Measurements from ENCODE around the gene TUBE1. TPM values are rescaled to one million over a fixed set of nuclear protein-coding genes. Genes with fewer than 3 reads are reported as not detected.
A peak's percentile ranks its signal among the peaks of the same experiment; 100 is the strongest.
"Not testable (repeated sequence)": the region's sequence is repeated elsewhere in the genome, so short reads cannot be mapped to it uniquely, and the experiment has no call there.

TUBE1 gene
- total RNA-seq, 8 experiments from 2014 or later, result 24.3 to 63.1 (median 40.6) TPM

DNA sequence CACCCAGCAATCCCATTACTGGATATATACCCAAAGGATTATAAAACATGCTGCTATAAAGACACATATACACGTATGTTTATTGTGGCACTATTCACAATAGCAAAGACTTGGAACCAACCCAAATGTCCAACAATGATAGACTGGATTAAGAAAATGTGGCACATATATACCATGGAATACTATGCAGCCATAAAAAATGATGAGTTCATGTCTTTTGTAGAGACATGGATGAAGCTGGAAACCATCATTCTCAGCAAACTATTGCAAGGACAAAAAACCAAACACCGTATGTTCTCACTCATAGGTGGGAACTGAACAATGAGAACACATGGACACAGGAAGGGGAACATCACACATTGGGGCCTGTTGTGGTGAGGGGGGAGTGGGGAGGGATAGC lies 18.7 kb upstream of the TUBE1 start:
- H3K27ac ChIP-seq; ATAC-seq (replicated peaks in 6 of 8); in situ Hi-C loops (cut with MboI; ENCODE audit: low pct_unique_long_range_greater_than_20kb in 2 of 9, low sequenced_read_pairs in 9 of 9, unreplicated experiment in 9 of 9); H3K4me3 ChIP-seq; H3K4me1 ChIP-seq (replicated peaks in 1 of 2): not testable (repeated sequence)
- WGBS, 10 experiments, result no CpG with 5 or more reads among the region's 2 CpGs

DNA sequence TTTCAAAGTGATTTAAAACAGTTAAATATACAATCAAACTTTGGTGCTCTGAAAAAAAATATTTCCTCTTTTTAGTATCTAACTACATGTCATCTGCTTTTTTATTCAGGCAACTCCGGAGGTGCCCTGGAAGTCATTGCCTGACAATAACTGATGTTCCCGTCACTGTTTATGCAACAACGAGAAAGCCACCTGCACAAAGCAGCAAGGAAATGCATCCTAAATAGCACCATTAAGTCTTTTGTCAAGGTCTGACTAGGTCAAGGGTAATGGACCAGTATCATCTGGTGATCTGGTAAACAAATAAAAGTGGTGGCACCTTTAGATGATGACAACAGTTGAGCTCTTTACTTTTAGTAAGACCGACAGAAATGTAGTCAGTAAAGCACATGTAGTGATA lies 13.3 kb upstream of the TUBE1 start:
- 53 to 100% (median 66%) methylated on average over 1 to 4 of the region's 4 CpGs; no CpG with 5 or more reads in 2 of the 10 experiments for WGBS, 10 experiments
- in situ Hi-C loops (cut with MboI; ENCODE audit: low pct_unique_long_range_greater_than_20kb in 2 of 9, low sequenced_read_pairs in 9 of 9, unreplicated experiment in 9 of 9), result no loop called here
- no peak overlapping the region for H3K4me3 ChIP-seq
- no peaks in the 10 kb centered on the region for H3K4me1 ChIP-seq (replicated peaks in 1 of 2)
- H3K27ac ChIP-seq, result no peak overlapping the region
- ATAC-seq (replicated peaks in 6 of 8), result no peak

DNA sequence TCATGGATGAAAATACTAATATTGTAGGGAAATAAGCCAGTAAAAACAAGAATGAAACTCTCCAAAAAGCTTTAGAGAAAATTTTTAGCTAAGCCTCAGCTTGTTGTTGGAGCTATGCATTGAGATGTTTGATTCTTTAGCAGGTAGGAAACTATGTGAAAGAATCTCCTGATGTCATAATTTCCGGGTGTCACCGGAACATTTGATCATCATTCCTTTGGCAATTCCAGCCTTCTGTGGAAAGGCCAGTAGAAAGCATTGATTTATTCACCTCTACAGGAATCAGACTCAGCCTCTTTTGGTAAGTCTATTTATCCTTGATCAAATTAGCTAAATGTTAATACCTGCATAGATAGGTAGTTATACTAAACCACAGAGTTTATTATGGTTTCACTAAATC lies 9.6 kb upstream of the TUBE1 start:
- Histone ChIP-seq H3K4me3 (no peak overlapping the region), H3K27ac (no peak overlapping the region), H3K4me1 (replicated peaks in 1 of 2) (no peaks in the 10 kb centered on the region)
- 64 to 100% (median 86%) methylated on average over 1 to 2 of the region's 2 CpGs; no CpG with 5 or more reads in 3 of the 10 experiments for WGBS, 10 experiments
- ATAC-seq (replicated peaks in 6 of 8), result no peak
- in situ Hi-C loops (cut with MboI; ENCODE audit: low pct_unique_long_range_greater_than_20kb in 2 of 9, low sequenced_read_pairs in 9 of 9, unreplicated experiment in 9 of 9), result no loop called here

DNA sequence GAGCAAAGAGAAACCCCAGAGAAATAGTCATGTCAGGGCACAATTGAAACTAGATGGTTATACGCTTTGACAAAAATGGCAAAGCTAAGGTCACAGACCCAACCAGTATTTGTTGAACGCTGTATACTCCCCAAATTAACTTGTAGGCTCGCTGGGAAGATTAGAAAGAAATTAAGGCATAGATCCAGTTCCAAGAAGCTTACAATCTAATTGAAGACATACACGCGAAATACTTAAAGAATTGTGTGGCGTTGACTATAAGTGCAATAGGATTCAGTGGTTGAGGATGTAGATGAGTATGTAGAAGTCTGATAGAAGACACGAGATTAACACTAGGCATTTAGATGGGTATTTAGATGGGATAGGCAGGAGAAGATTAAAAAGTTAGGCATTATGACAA lies 634 bp upstream of the TUBE1 start:
- 0 to 38% (median 12%) methylated on average over 2 to 7 of the region's 7 CpGs for WGBS, 10 experiments
- Histone ChIP-seq H3K27ac (peak overlapping the region; percentile 73 to 90), H3K4me3 (peak overlapping the region; percentile 55 to 96 (median 70)), H3K4me1 (replicated peaks in 1 of 2) (peaks cover 4 to 17% of the 10 kb centered on the region in 2 donors)
- peak in 2 of 8 experiments; percentile 1 for ATAC-seq (replicated peaks in 6 of 8)
- in situ Hi-C loops (cut with MboI; ENCODE audit: low pct_unique_long_range_greater_than_20kb in 2 of 9, low sequenced_read_pairs in 9 of 9, unreplicated experiment in 9 of 9), result no loop called here

DNA sequence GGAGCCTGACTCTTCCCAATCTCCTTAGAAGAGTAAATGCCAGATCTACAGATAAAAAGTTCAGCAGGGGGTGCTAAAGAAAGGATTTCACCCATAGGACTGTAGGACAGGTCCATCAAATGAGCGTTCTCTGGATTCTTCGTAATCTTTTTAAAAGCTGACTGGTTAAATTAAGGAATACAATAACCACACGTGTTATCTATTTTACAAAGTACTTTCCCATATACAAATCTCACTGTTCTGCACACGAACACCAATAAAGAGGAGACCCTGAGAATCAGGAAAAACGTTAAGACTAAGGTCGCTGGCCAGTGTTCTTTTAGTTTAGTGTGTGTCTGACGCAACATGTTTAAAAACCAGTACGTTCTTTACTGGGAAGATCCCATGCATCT lies 542 bp downstream of the TUBE1 start:
- WGBS, 10 experiments, result 0 to 5% (median 0%) methylated on average over 3 to 8 of the region's 8 CpGs; no CpG with 5 or more reads in 1 of the 10 experiments
- Histone ChIP-seq H3K4me3 (peak overlapping the region; percentile 55 to 96 (median 70)), H3K27ac (peak overlapping the region; percentile 73 to 90), H3K4me1 (replicated peaks in 1 of 2) (peaks cover 4 to 17% of the 10 kb centered on the region in 2 donors)
- in situ Hi-C loops (cut with MboI; ENCODE audit: low pct_unique_long_range_greater_than_20kb in 2 of 9, low sequenced_read_pairs in 9 of 9, unreplicated experiment in 9 of 9), result no loop called here
- peak; percentile 6 to 51 (median 14) for ATAC-seq (replicated peaks in 6 of 8)

DNA sequence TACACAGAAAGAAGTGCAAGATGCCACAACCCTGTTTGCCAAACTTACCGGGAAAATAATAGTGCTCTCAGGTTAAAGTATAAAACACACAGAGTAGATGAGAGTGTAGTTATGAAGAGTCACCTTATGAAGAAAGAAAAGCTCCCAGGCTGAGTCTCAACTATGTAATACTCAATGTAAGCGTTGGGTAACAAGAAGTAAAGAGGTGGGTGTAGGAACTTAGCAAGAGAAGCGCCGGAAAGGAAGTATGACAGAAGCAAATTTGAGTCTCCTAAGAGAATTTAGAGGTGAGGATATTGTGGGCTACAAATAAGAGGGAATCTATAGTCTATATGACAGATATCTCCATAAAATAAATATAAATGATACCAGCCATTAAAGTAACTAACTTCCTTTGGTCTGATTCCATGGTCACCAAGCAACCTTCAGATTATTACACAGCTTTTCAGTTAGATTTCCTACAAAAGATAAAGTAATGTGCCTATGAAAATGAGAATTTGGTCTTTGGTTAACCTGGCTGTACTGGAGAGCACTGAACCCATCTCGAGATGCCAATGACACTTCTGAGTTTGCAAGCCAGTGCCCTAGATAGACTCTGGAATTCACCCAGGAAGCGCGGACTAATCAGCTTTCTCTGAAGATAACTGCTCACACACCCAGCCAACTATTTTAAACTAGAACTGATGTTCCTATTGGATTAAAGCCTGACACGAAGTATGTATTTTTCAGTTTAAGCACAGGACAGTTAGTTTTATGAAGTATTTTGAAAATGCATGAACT lies 1.8 kb downstream of the TUBE1 start:
- Histone ChIP-seq H3K4me3 (no peak overlapping the region), H3K27ac (no peak overlapping the region), H3K4me1 (replicated peaks in 1 of 2) (peaks cover 4 to 17% of the 10 kb centered on the region in 2 donors)
- 50 to 100% (median 91%) methylated on average over 1 to 8 of the region's 8 CpGs for WGBS, 10 experiments
- in situ Hi-C loops (cut with MboI; ENCODE audit: low pct_unique_long_range_greater_than_20kb in 2 of 9, low sequenced_read_pairs in 9 of 9, unreplicated experiment in 9 of 9), result no loop called here
- ATAC-seq (replicated peaks in 6 of 8), result no peak

DNA sequence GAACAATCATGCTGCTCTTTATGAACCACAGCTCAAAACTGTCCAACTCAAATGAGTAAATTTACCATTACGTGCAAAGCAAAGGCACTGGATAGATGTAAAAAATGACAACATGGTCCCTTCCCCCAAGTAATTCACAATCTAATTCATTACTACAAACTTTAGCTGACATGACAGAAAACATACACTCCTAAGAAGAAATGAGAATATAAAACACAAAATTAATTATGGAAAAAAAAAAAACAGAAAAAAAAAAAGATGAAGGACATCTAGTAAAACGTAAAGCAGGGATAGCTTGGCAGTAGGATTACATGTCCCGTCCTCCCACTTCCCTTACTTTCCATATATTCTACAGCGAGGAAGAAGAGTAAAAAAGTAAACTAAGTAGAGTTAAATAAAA lies 5.7 kb downstream of the TUBE1 start:
- WGBS, 10 experiments, result 87 to 100% (median 96%) methylated on average over 1 to 4 of the region's 4 CpGs
- ATAC-seq (replicated peaks in 6 of 8), result no peak
- Histone ChIP-seq H3K4me1 (replicated peaks in 1 of 2) (peaks cover 0 to 6% of the 10 kb centered on the region in 2 donors), H3K27ac (no peak overlapping the region), H3K4me3 (no peak overlapping the region)
- in situ Hi-C loops (cut with MboI; ENCODE audit: low pct_unique_long_range_greater_than_20kb in 2 of 9, low sequenced_read_pairs in 9 of 9, unreplicated experiment in 9 of 9), result no loop called here

DNA sequence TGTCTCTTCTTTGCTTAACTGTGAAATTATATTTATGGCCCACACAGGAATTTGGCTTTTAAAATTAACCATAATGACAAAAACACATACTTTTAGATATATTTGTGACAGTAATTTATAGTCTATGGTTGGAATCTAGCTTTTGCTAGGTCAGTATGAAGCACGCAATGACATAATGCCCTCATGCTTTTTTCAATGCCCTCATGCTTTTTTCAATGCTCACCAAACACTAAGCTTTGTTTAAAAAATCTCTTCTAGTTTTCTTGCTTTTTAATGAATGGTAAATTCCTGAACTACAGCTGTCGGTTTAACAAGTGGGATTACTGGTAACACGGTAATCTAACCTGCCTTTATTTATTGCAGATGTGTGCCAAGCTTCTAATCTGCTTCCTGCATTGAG lies 20.7 kb downstream of the TUBE1 start:
- ATAC-seq (replicated peaks in 6 of 8), result no peak
- Histone ChIP-seq H3K27ac (no peak overlapping the region), H3K4me3 (no peak overlapping the region), H3K4me1 (replicated peaks in 1 of 2) (no peaks in the 10 kb centered on the region)
- in situ Hi-C loops (cut with MboI; ENCODE audit: low pct_unique_long_range_greater_than_20kb in 2 of 9, low sequenced_read_pairs in 9 of 9, unreplicated experiment in 9 of 9), result no loop called here
- 51 to 100% (median 89%) methylated on average over 1 to 3 of the region's 3 CpGs; no CpG with 5 or more reads in 2 of the 10 experiments for WGBS, 10 experiments

DNA sequence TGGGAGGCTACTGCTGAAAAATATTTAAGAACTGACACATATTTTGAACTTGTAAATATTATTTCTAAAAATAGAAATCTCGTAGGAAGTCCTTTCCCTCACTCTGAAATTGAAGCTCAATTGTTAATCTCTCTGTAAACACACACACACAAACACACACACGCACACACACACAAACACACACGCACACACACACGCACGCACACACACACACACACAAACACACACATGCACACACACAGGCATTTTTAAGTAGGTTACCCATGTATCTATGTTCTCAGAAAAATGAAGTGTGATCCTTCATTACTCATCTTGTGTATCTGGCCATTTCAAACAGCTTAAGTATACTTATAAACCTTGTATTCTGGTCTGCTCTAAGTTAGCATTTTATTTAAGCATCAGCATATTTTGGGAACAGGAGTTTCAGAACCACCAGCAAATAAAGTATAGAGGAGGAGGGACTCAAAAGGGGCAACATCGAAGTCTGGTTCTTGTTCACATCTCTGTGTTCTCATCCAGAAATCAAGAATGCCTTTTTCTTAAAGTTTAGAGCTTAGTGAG lies 21.8 kb downstream of the TUBE1 start:
- 22 to 100% (median 57%) methylated on average over 1 to 5 of the region's 6 CpGs; no CpG with 5 or more reads in 3 of the 10 experiments for WGBS, 10 experiments
- ATAC-seq (replicated peaks in 6 of 8), result peak in 1 of 8 experiments; percentile 14
- Histone ChIP-seq H3K4me1 (replicated peaks in 1 of 2) (no peaks in the 10 kb centered on the region), H3K27ac (no peak overlapping the region), H3K4me3 (no peak overlapping the region)
- in situ Hi-C loops (cut with MboI; ENCODE audit: low pct_unique_long_range_greater_than_20kb in 2 of 9, low sequenced_read_pairs in 9 of 9, unreplicated experiment in 9 of 9), result no loop called here

DNA sequence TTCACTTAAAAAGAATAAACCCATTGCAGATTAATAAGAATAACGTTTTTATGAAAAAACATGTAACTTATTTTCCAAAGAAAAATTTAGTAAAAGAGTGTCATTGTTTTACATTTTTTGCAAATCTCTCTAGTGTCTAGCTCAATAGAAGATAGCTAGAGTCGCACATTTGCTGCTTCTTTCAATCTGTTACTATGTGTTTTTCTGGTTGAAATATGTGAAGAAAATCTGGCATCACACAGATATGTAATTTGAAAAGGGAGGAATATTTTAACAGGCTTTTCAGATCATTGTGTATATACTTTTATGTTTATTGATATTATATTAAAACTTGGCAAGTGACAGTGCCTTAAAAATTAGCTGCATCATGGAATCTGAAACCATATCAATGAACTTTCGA lies 24.3 kb downstream of the TUBE1 start:
- Histone ChIP-seq H3K4me3 (no peak overlapping the region), H3K4me1 (replicated peaks in 1 of 2) (no peaks in the 10 kb centered on the region), H3K27ac (no peak overlapping the region)
- no peak for ATAC-seq (replicated peaks in 6 of 8)
- in situ Hi-C loops (cut with MboI; ENCODE audit: low pct_unique_long_range_greater_than_20kb in 2 of 9, low sequenced_read_pairs in 9 of 9, unreplicated experiment in 9 of 9), result no loop called here
- WGBS, 10 experiments, result 47 to 100% (median 84%) methylated on average over 1 to 3 of the region's 3 CpGs

DNA sequence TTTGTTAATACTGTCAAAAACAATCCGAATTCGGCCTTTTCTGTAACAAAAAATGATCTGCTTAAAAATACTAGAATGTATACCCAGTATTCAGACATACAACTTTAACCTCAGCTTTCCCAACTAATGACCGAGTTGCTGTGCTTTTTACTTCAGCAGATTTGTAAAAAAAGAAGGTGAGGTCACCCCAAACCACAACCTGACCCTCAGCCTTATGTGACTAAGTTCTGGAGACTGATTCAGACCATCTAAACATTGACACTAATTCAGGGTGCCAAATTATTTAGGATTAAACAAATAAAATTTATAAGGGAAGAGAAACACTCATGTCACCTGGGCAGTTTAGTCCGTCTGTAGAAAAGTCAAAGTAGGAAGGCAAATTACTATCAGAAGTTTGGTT lies 25.7 kb downstream of the TUBE1 start:
- H3K4me3 ChIP-seq, result no peak overlapping the region
- 60 to 94% (median 85%) methylated on average over 1 to 4 of the region's 4 CpGs for WGBS, 10 experiments
- in situ Hi-C loops (cut with MboI; ENCODE audit: low pct_unique_long_range_greater_than_20kb in 2 of 9, low sequenced_read_pairs in 9 of 9, unreplicated experiment in 9 of 9), result no loop called here
- no peak overlapping the region for H3K27ac ChIP-seq
- no peaks in the 10 kb centered on the region for H3K4me1 ChIP-seq (replicated peaks in 1 of 2)
- no peak for ATAC-seq (replicated peaks in 6 of 8)

DNA sequence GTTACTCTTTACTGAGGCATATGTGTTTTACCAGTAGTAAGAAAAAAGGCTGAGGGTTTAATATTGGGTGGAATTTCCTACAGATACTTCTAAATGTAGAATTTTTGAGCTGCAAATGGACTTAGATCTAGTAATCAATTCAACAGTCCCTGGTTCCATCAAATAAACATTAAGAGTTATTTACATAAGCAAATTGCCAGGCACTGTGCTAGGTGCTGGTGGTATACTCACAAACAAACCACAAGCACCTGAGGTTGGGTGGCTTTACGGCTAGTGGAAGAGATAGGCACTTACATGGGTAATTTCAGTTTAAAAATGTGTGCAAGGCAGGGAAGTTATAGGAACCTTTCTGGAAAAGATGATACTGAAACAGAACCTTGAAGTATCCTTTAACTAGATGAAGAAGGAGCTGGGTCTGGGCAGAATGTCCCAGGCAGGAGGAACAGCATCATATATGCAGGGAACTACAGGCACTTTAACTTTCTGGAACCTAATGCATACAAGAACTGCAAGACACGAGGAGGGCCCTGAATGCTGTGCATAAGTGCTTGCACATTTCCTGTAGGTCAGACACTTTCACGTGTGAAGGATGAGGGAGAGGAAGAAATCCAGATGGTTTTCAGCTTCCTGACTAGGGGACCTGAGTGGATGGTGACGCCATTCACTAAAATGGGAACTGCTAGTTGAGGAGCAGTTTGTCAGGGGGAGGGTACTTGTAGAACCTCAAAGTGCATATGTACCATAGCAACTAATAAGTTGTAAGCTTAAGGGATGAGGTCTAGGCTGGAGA lies 28.8 kb downstream of the TUBE1 start:
- ATAC-seq (replicated peaks in 6 of 8), result peak in 3 of 8 experiments; percentile 18 to 79 (median 51)
- no peak overlapping the region for H3K4me3 ChIP-seq
- 45 to 100% (median 71%) methylated on average over 1 to 4 of the region's 4 CpGs; no CpG with 5 or more reads in 1 of the 10 experiments for WGBS, 10 experiments
- in situ Hi-C loops (cut with MboI; ENCODE audit: low pct_unique_long_range_greater_than_20kb in 2 of 9, low sequenced_read_pairs in 9 of 9, unreplicated experiment in 9 of 9), result no loop called here
- no peaks in the 10 kb centered on the region for H3K4me1 ChIP-seq (replicated peaks in 1 of 2)
- no peak overlapping the region for H3K27ac ChIP-seq

DNA sequence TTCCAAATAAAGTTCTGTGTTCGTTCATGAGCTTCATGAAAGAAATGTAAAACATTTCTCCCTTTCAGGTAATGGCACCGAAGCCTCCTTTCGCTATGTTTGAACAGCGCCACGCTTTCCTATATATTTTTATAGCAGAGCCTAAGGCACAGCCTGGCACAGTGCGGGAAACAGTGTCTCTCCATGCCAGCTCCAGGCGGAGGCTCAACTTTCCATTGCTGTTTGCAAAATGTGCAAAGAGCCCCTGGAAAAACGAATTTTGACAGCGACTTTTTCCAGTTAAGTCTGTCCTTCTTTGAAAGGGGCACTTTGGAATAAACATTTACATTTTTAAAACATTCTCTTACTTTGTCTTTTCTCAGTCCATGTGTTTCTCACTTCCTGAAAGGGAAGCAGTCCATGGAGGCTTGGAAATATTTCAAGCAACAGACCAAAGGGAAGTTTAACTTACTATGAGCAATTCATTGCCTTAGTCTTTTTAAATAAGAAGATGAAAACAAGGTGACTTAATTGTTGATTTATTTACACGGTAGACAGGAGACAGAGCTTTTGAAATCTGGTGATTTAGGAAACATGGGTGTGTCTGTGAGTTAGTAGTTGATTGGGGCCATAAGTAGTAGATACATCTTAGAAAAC lies 32.6 kb downstream of the TUBE1 start:
- WGBS, 10 experiments, result 29 to 100% (median 75%) methylated on average over 1 to 10 of the region's 10 CpGs
- Histone ChIP-seq H3K27ac (no peak overlapping the region), H3K4me3 (no peak overlapping the region), H3K4me1 (replicated peaks in 1 of 2) (no peaks in the 10 kb centered on the region)
- in situ Hi-C loops (cut with MboI; ENCODE audit: low pct_unique_long_range_greater_than_20kb in 2 of 9, low sequenced_read_pairs in 9 of 9, unreplicated experiment in 9 of 9), result no loop called here
- peak in 1 of 8 experiments; percentile 23 for ATAC-seq (replicated peaks in 6 of 8)

Measured in motor neuron (in vitro differentiated cells).